ENCODE measurements around the gene HIP1.
"Not testable (repeated sequence)": the region's sequence is repeated elsewhere in the genome, so short reads cannot be mapped to it uniquely, and the experiment has no call there.

Gene HIP1

DNA sequence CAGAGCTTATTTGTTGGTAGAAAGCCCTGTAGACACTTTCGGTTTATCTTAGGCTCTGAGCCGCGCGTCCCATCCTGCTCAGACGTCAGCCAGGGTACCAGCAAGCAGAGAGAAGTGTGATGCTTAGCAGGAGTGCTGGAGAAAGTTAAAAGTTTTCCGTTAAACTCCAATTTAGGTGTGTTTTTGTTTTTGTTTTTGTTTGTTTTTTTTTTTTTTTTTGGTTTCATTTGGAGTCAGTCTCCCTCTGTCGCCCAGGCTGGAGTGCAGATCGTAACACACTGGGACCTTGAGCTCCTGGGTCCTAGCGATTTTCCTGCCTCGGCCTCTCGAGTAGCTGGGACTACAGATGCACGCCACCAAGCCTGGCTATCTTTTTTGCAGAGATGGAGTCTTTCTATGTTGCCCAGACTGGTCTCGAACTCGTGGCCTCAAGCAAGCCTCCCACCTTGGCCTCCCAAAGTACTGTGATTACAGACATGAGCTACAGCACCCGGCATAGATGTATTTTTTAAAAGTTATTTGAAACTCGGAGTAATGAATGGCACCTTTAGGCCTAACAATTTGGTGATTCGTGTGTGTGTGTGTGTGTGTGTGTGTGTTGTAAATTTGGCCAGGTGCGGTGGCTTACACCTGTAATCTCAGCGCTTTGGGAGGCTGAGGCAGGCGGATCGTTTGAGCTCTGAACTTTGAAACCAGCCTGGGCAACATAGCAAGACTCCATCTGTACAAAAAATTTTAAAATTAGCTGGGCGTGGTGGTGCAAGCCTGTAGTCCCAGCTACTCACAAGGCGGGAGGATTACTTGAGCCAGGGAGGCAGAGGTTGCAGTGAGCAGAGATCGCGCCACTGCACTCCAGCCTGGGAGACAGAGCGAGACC is 1.3 kb upstream of the HIP1 start:
- no peak for DNase-seq (ENCODE audit: low read depth)

DNA sequence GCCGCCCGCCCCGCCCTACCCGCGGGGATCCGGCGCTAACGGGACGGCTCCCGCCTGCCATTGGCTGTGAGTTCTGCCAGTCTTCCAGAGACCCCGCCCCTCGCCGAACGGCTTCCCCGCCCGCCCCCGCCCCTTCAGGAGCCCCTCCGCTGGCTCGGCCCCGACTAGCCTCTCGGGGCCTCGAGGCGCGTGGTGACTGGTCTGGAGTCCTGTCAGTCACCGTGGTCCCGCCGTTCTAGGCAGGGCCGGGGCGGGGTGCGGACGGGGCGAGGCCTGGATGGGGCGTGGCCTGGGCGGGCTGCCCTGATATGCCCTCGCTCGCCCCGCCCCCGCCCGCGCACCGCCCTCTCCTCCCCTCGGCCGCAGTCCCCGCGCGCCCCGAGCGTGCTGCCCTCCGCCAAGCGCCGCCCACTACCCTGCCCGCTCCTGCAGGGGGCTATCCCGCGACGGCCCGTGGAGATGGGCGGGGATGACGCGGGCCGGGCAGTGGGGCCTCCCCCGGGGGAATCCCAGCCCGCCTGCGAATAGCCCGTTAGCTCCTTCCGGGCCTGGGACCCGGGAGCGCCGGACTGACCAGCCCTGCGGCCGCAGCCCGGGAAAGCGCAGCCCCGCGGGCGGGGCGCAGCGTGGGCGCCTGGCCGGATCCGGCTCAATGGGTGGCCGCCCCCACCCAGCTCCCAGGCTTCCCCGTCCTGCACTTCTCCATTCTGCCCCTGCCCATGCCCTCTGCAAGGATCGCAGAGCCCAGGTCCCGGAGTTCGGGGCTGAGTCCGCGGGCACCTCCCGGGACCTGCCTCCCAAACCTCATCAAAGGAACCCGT is 444 bp upstream of the HIP1 start:
- peak; percentile 90 for DNase-seq (ENCODE audit: low read depth)

DNA sequence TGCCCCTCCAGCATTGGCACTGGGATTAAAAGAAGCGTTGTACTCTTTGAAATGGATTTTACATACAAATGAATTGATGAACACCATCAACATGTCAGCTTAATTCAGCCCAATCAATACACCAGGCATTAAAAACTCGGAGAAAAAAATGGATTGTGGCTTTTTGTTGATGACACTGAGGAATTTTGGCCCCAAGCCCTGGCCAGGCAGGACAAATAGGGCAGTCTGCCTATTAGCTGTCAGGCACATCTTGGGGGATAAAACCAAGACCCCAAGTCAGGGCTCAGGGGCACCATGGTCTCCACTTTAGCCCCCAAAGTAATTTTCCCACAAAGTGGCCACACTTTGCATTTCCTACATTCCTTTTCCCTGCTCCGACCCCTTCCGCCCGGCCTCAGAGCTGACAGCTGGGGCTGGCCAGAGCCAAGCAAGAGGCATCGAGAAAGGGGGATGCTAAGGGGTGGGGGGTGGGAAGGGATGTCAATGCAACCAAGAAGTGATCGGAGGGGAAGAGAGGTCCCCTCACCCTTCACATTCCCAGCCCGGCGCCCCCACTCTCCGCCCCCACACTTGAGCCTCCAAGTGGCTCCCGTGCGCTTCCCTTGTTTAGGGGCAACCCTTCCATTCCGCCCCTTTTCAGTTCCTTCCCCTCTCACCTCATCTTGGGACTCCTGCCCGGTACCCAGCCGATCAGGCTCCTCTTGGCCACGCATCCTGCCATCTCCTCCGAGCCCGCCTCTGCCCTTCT is 711 bp downstream of the HIP1 start:
- DNase-seq (ENCODE audit: low read depth), result no peak

DNA sequence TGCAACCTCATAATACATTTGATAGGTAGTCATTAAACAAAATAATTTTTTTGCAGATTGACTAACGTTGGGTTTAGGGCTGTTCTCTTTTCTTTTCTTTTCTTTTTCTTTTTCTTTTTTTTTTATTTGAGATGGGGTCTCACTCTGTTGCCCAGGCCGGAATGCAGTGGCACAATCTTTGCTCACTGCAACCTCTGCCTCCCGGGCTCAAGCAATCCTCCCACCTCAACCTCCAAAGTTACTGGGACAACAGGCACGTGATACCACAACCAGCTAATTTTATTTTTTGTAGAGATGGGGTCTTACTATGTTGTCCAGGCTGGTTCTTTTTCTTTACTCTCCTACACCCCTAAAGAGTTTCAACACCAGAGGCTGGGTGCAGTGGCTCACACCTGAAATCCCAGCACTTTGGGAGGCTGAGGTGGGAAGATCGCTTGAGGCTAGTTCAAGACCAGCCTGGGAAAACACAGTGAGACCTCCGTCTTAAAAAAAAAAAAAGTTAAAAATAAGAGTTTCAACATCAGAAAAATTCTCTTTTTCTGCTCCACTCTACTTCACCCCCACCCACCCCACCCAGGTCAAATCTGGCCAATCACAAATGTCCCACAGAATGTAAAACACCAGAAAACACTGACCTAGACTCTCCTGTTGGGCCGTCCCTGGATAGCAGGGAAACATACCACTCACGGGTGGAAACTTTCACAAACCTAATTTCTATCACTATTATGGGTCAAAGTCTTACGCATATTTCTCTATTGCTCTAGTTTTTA is 3.0 kb downstream of the HIP1 start:
- no peak for DNase-seq (ENCODE audit: low read depth)

DNA sequence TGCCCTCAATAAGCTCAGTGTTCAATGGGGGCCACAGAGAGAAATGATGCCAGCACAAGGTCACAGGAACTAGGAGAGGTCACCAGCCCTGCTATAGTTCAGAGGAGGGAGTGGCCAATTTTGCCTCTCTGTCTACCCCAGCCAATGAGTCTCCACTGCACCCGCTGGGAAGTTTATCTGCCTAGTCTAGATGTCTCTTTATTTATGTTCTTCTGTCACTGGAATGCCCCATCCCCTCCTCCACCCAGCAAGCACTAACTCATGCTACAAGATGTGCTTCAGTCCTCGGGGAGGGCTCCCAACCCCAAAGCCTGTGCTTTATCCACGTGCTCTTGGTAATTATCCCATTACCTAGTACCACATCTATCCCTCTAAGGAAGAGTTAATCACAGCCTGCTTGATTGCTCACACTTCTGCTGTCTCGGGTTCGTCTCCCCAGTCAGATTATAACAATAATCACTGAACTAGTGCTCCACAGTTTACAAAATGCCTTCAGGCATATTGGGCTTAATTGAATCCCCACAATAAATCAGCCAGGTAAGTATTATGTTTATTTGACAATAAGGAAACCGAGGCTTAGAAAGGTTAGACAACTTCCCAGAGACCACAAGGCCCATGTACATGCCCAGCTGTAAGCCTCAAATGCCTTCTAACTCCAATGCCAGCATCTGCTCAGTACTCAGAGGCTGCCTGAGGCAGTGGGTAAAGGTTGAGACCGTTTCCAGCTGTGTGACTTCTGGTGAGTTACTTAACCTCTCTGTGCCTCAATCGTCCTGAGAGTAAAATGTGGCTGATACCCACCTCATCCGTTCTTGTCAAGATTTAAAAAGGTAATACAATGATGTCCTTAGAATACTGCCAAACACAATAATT is 3.9 kb downstream of the HIP1 start:
- no peak for DNase-seq (ENCODE audit: low read depth)

DNA sequence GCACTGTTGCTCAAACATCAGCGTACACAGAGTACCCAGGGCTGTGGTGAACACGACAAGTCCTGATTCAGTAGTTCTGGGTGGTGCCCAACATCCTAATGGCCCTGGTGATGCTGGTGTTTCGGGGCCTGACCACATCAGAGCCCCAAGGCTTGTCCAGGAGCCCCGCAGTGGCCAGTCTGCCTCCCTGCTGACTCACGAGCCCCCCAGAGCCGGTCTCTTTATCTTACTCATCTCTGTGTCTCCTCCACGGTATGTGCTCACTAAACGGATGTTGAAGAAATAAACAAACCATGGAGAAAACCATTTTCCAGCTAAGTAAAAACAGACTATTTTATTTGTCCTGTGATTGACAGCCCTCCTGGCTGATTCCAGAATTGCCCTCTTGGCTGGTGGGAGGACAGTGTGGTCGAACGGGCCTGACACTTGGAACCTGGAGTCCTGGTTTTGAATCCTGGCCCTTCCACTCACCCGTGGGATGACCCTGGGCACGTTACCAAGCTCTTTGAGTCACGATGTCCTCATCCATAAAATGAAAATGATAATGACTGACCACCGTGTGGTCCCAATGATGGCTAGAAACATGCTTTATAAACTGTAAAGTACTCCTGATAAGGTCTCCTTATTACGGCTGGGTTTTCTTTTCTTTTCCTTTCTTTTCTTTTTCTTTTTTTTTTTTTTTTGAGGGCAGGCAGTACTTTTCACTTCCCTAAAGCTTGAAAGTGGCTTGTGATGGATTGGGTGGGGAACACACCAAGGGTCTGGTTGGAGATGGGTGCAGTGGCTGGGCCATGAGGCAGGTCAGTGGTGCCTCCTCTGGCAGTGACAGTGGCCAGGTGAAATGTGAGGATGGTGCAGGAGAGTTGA is 5.7 kb downstream of the HIP1 start:
- peak; percentile 76 for DNase-seq (ENCODE audit: low read depth)

DNA sequence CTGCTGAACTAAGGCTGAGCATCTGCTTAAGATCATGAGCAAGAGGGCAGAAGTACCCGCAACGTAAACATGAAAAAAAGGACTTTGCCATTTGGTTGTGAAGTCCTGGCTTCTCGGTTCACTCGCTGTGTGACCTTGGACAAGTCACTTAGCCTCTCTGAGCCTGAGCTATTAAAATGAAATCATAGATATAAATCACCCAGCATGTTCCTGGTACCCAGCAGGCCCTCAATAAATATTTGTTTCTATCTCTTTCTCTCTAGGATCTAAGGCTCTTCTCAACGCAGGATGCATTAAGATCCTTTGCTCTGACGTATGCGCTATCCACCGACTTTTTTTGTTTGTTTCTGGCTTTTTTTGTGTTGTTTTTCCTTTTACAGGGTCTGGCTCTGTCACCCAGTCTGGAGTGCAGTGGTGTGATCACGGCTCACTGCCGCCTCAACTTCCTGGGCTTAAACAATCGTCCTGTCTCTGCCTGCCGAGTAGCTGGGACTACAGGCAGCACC is 6.7 kb downstream of the HIP1 start:
- no peak for DNase-seq (ENCODE audit: low read depth)

DNA sequence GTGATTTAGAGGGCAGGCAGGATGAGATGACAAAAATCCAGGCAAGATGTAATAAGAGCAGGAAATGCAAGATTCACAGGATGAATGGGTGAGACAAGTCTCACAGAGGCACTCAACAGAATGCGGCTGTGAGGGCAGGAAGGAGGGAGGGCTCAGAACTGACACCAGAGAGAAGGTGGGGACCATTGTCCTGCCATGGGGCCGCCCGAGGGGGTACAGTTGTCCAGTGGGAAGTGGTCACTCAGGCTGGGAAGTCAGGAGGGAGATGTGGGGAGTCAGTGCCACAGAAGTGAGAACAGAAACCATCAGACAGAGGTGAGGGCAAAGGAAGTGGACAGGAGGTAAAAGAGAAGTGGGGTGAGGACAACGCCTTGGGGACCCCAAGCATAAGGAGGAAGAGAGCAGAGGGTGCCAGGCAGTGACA is 8.9 kb downstream of the HIP1 start:
- no peak for DNase-seq (ENCODE audit: low read depth)

DNA sequence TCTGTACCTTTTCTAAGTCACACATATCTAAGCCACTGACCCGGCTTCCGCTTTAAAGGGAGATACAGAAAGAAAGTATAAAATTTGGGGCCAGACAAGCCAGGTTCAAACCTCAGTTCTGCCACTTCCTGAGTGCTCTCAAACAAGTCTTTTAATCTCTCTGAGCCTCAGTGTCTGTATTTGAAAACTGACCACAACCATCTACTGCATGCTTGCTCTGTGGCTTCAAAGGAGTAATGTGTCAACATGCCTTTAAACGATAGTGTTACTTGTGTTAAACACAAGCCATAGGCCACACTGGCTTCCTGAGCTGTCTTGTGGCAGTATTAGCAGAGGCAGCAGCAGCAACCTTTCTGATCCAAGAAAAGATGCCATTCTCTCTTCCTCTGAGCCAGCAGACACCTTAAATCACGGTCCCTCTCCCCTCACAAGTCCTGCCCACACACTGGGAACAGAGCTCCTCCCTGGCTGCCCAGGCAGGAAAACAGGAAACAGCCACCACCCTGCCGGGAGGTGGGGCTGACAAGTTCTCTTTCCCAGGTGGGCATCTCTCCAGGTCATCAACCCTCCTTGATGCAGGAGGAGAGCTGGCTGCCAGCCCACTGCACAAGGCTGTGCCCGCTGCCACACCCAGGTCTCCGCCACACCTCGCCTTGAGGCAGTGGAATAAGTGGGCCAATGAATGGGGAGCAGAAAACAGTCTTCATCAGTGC is 10.7 kb downstream of the HIP1 start:
- DNase-seq (ENCODE audit: low read depth), result no peak

DNA sequence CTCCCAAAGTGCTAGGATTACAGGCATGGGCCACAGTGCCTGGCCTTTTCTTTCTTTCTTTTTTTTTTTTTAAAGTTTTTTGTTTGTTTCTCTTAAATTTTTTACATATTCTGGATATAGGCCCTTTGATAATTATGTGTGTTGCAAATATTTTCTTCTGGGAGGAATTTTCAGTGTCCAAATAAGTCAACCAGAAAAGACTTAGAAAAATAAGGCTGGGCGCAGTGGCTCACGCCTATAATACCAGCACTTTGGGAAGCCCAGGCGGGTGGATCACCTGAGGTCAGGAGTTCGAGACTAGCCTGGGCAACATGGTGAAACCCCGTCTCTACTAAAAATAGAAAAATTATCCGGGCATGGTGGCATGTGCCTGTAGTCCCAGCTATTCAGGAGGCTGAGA is 11.4 kb downstream of the HIP1 start:
- DNase-seq (ENCODE audit: low read depth), result not testable (repeated sequence)

DNA sequence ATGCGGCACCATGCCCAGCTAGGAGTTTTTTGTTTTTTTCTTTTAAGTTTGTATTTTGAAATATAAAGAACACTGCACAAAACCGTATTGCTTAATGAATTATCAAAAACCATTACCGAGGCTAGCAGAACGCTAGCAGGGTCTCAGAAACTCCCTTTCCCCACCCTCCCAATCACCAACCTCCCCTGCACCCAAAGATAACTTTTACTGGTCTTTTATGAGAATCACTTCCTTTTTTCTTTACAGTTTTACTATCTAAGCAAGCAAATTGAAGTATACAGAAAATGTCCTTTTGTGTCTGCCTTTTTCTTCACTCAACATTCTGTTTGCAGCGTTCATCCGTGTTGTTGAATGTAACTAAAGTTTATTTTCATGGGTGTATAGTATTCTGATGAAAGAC is 13.4 kb downstream of the HIP1 start:
- no peak for DNase-seq (ENCODE audit: low read depth)

DNA sequence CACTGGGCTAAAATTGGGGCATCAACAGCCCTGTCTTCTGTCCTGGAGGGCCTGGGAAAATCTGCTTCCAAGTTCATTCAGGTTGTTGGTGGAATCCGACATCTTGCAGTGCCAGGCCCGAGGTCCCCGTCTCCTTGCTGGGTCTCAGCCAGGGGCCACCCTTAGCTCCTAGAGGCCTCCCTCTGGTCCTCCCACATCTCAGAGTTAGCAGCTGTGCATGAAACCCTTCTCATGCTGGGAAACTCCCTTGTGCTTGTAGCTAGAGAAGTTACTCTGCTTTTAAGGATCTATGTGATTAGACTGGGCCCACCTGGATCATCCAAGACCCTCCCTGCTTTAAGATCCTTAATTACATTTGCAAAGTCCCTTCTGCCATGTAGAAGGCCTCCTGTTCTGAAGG is 15.3 kb downstream of the HIP1 start:
- DNase-seq (ENCODE audit: low read depth), result no peak

DNA sequence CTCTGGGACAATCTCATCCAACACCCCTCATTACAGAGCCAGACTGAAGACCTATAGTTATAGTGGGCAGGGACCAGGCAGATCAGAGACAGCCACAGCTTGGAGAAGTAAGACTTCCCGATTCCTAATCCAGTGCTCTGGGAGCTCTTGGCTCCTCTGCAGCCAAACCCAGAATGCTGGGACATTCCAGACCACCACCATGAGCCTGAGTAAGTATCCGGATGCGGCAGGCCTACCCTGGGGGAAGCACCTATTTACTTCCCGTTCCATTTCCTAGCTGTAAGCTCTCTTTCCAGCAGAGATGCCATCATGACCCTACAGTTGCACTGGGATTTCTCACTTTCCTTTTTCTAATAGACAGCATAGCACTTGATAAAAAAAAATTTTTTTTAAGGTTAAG is 16.4 kb downstream of the HIP1 start:
- DNase-seq (ENCODE audit: low read depth), result no peak

DNA sequence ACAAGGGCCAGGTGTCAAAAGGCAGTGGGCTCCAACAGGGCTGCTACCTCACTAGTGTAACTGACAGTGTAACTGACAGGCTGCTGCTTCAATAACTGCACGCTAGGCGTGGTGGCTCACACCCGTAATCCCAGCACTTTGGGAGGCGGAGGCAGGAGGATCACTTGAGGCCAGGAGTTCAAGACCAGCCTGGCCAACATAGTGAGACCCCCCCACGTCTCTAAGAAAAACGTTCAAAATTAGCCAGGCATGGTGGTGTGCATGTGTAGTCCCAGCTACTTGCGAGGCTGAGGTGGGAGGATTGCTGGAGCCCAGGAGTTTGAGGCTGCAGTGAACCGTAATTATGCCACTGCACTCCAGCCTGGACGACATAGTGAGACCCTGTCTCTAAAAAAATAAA is 16.8 kb downstream of the HIP1 start:
- DNase-seq (ENCODE audit: low read depth), result not testable (repeated sequence)

DNA sequence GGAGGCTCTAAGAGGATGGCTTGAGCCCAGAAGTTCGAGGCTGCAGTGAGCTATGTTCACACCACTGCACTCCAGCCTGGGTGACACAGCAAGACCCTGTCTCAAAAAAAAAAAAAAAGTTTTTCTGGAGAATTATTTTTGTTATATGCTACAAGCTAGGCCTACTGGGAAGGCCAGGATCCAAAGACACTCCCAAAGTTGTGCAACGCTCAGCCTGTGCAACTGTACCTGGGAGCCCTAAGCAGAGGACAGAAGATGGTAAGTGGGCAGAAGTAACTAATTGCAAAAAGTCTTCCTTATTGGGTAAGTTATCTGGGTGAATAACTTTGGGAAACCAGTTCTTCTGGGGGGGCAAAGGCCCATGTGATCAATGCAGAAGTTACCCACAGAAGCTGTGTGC is 17.3 kb downstream of the HIP1 start:
- DNase-seq (ENCODE audit: low read depth), result no peak

DNA sequence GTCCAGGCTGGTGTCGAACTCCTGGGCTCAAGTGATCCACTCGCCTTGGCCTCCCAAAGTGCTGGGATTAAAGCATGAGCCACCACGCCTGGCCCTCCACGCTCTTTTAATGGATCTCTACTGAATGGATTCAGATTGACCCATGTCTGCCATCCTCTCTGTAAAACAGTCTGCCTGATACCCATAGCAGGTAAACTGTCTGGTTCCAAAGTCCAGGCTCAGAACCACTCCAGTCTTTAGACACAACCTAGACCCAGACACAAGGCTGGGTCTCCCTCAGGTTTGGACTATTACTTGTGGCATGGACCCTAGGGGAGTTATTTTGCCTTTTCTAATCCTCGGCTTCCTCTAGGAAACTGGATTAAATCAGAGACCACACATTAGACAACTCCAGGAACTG is 19.1 kb downstream of the HIP1 start:
- DNase-seq (ENCODE audit: low read depth), result no peak

DNA sequence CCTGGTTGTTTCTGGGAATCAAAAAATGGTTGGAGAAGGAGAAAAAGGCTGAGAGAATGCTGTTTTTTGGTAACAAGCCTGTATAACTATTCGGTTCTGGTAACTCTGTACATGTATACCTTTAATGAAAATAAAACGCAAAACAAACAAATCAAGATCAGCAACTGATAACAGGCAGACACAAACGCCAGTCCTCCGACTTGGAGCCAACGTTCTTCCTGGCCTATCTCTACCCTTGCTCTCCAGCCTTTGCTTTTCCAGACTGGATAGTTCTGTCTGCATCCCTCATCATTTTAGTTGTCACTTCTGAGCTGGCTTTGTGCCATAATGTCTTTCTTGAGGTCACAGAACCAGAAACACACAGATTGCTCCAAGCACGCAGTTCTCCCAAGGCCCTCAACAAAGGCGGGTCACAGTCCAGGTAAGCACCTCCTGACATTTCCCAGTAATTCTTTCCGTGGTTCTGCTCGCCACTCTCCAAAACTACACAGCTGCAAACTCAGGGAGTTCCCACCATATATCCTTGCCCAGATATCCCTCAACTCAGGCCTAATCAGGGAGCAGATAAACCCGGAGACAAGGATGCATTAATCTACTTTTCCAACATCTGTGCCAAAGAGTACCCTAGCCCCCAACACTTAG is 20.2 kb downstream of the HIP1 start:
- DNase-seq (ENCODE audit: low read depth), result no peak

DNA sequence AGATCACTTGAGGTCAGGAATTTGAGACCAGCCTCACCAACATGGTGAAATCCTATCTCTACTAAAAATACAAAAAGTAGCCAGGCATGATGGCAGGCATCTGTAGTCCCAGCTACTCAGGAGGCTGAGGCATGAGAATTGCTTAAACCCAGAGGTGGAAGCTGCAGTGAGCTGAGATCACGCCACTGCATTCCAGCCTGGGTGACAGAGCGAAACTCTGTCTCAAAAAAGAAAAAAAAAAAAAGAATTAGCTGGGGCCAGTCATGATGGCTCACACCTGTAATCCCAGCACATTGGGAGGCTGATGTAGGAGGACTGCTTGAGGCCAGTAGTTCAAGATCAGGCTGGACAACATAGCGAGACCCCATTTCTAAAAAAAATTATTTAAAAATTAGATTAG is 21.0 kb downstream of the HIP1 start:
- not testable (repeated sequence) for DNase-seq (ENCODE audit: low read depth)

All from non-pigmented ciliary epithelial cell (primary cell).